Measurements from ENCODE around the gene KIAA1217. TPM values are rescaled to one million over a fixed set of nuclear protein-coding genes. Genes with fewer than 3 reads are reported as not detected.
A peak's percentile ranks its signal among the peaks of the same experiment; 100 is the strongest.

Gene KIAA1217
- total and polyA plus RNA-seq, 3 donors from 2014 or later: 40.0 to 197 (median 134) TPM

- Histone ChIP-seq H3K4me1 (peaks cover 34% of the 10 kb centered on the region), H3K36me3 (ENCODE audit: low read depth, missing control alignments) (no peaks in the 10 kb centered on the region), H3K4me3 (peak overlapping the region; percentile 22 to 44), H3K27me3 (no peaks in the 10 kb centered on the region), H3K27ac (peak overlapping the region in 1 of 2 donors; percentile 51), H3K9me3 (no peaks in the 10 kb centered on the region)
- TF ChIP-seq CTCF (IDR thresholded peaks at IDR 0.05) (no peak), POLR2A (IDR thresholded peaks at IDR 0.05) (no peak)
- DNase-seq: no peak
- intact Hi-C loops (cut with DNase I; ENCODE audit: low total_unique reads): no loop called here
- WGBS, 2 donors: 65 to 70% methylated on average over 1 of the region's 1 CpG
Observed at GRCh38 chr10:24467136-24467535, 258.2 kb downstream of the KIAA1217 start.

GRCh38 chr10:24467605-24468004, 258.7 kb downstream of the KIAA1217 start:
- H3K27ac ChIP-seq: no peak overlapping the region
- no peaks in the 10 kb centered on the region for H3K9me3 ChIP-seq
- intact Hi-C loops (cut with DNase I; ENCODE audit: low total_unique reads): no loop called here
- no peak for DNase-seq
- 71 to 73% methylated on average over 2 of the region's 2 CpGs for WGBS, 2 donors
- peak overlapping the region; percentile 22 to 44 for H3K4me3 ChIP-seq
- H3K4me1 ChIP-seq: peaks cover 29% of the 10 kb centered on the region
- H3K36me3 ChIP-seq (ENCODE audit: low read depth, missing control alignments): no peaks in the 10 kb centered on the region
- no peaks in the 10 kb centered on the region for H3K27me3 ChIP-seq
- TF ChIP-seq POLR2A (IDR thresholded peaks at IDR 0.05) (no peak), CTCF (IDR thresholded peaks at IDR 0.05) (no peak)

- H3K27ac ChIP-seq: no peak overlapping the region
- intact Hi-C loops (cut with DNase I; ENCODE audit: low total_unique reads): no loop called here
- peak overlapping the region in 1 of 2 donors; percentile 44 for H3K4me3 ChIP-seq
- 67 to 76% methylated on average over 6 of the region's 6 CpGs for WGBS, 2 donors
- H3K9me3 ChIP-seq: no peaks in the 10 kb centered on the region
- no peaks in the 10 kb centered on the region for H3K36me3 ChIP-seq (ENCODE audit: low read depth, missing control alignments)
- peaks cover 25% of the 10 kb centered on the region for H3K4me1 ChIP-seq
- TF ChIP-seq POLR2A (IDR thresholded peaks at IDR 0.05) (no peak), CTCF (IDR thresholded peaks at IDR 0.05) (no peak)
- DNase-seq: peak; percentile 60
- no peaks in the 10 kb centered on the region for H3K27me3 ChIP-seq
Observed at GRCh38 chr10:24468281-24468751, 259.4 kb downstream of the KIAA1217 start.

- no peaks in the 10 kb centered on the region for H3K27me3 ChIP-seq
- H3K36me3 ChIP-seq (ENCODE audit: low read depth, missing control alignments): no peaks in the 10 kb centered on the region
- H3K4me1 ChIP-seq: peaks cover 10% of the 10 kb centered on the region
- WGBS, 2 donors: 74 to 81% methylated on average over 8 of the region's 8 CpGs
- no peak for DNase-seq
- no peak overlapping the region for H3K27ac ChIP-seq
- no peak overlapping the region for H3K4me3 ChIP-seq
- intact Hi-C loops (cut with DNase I; ENCODE audit: low total_unique reads): no loop called here
- TF ChIP-seq CTCF (IDR thresholded peaks at IDR 0.05) (no peak), POLR2A (IDR thresholded peaks at IDR 0.05) (no peak)
- H3K9me3 ChIP-seq: no peaks in the 10 kb centered on the region
Observed at GRCh38 chr10:24469993-24470392, 261.1 kb downstream of the KIAA1217 start.

GRCh38 chr10:24475598-24475997, 266.7 kb downstream of the KIAA1217 start:
- 71 to 91% methylated on average over 3 of the region's 3 CpGs for WGBS, 2 donors
- TF ChIP-seq POLR2A (IDR thresholded peaks at IDR 0.05) (no peak), CTCF (IDR thresholded peaks at IDR 0.05) (no peak)
- no peaks in the 10 kb centered on the region for H3K9me3 ChIP-seq
- no peak for DNase-seq
- H3K4me1 ChIP-seq: no peaks in the 10 kb centered on the region
- no peaks in the 10 kb centered on the region for H3K36me3 ChIP-seq (ENCODE audit: low read depth, missing control alignments)
- intact Hi-C loops (cut with DNase I; ENCODE audit: low total_unique reads): no loop called here
- no peaks in the 10 kb centered on the region for H3K27me3 ChIP-seq
- H3K4me3 ChIP-seq: no peak overlapping the region
- H3K27ac ChIP-seq: no peak overlapping the region
